Activated CD4-positive, alpha-beta T cell treated with anti-CD3 and anti-CD28 coated beads for 1 hour (primary cell): ENCODE results near the gene DLL3.
"Not testable (repeated sequence)": the region's sequence is repeated elsewhere in the genome, so short reads cannot be mapped to it uniquely, and the experiment has no call there.

Experiments
- DNase-seq: peaks from one replicate; pipeline ENCODE4 v3.0.0-alpha.2; 2020

DLL3 gene

GRCh38 chr19:39498798-39499642 lies at the start of gene DLL3:
Gene DLL3, plus strand, starts transcription at chr19:39498947. Its CDS starts 28 bp downstream, at chr19:39498975.
- DNase-seq = no peak

GRCh38 chr19:39449116-39449797 lies 49.5 kb upstream of the DLL3 start:
- DNase-seq = no peak

GRCh38 chr19:39451257-39451656 lies 47.5 kb upstream of the DLL3 start:
- DNase-seq = not testable (repeated sequence)

GRCh38 chr19:39463403-39463802 lies 35.3 kb upstream of the DLL3 start:
- no peak for DNase-seq

- no peak for DNase-seq
Measured at GRCh38 chr19:39465956-39466747, 32.6 kb upstream of the DLL3 start.

GRCh38 chr19:39467941-39468340 lies 30.8 kb upstream of the DLL3 start:
- DNase-seq = no peak

GRCh38 chr19:39469036-39469435 lies 29.7 kb upstream of the DLL3 start:
- no peak for DNase-seq

- no peak for DNase-seq
Measured at GRCh38 chr19:39469567-39469966, 29.2 kb upstream of the DLL3 start.

- no peak for DNase-seq
Measured at GRCh38 chr19:39470724-39471339, 27.9 kb upstream of the DLL3 start.

GRCh38 chr19:39471756-39472536 lies 26.8 kb upstream of the DLL3 start:
- no peak for DNase-seq

- DNase-seq = no peak
Measured at GRCh38 chr19:39472746-39473442, 25.9 kb upstream of the DLL3 start.

GRCh38 chr19:39473443-39473960 lies 25.2 kb upstream of the DLL3 start:
- DNase-seq = no peak

- peak; percentile 66 for DNase-seq
Measured at GRCh38 chr19:39474139-39474620, 24.6 kb upstream of the DLL3 start.

- DNase-seq = no peak
Measured at GRCh38 chr19:39475748-39476147, 23.0 kb upstream of the DLL3 start.

- DNase-seq = not testable (repeated sequence)
Measured at GRCh38 chr19:39479319-39479801, 19.4 kb upstream of the DLL3 start.

- no peak for DNase-seq
Measured at GRCh38 chr19:39479916-39480315, 18.8 kb upstream of the DLL3 start.

- DNase-seq = peak; percentile 94
Measured at GRCh38 chr19:39480337-39481228, 18.2 kb upstream of the DLL3 start, which contains the start of gene TIMM50. Gene TIMM50, plus strand, starts transcription at chr19:39480838. Its CDS starts 16 bp downstream, at chr19:39480854.

- no peak for DNase-seq
Measured at GRCh38 chr19:39481229-39481545, 17.6 kb upstream of the DLL3 start.

GRCh38 chr19:39481676-39482075 lies 17.1 kb upstream of the DLL3 start:
- DNase-seq = no peak

- no peak for DNase-seq
Measured at GRCh38 chr19:39483141-39483540, 15.6 kb upstream of the DLL3 start.
